Nucleus accumbens (tissue), 56 donors: ENCODE results near the gene ZNF773.

Experiments used
- DNase-seq, 56 donors: peaks; one replicate each; lab custom pipeline; 2025; lab: John Stamatoyannopoulos, UW

The ZNF773 gene

DNA sequence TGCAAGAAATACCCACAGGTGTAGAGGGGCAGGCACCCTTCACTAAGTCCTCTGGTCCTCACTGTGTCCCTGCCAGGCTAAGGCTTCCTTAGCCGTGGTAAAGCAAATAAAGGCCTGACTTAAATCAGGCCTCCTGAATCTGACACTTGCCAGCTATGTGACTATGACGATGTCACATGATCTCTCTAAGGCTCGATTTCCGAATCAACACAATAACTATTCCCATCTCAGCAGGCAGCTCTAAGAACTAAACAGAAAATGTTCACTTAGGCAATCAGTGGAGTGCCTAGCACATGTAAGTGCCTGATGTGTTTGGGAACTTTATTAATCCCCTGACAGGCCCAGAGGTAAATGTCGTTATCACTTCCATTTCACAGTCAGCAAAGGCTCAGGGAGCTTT is 57.9 kb downstream of the ZNF773 start:
- DNase-seq = no peak
